MV-4-11 (cell line): Measurements from ENCODE around the gene SLAMF1.
A peak's percentile ranks its signal among the peaks of the same experiment; 100 is the strongest.

Experiments
- DNase-seq: peaks from one replicate; lab custom pipeline; 2025; lab: John Stamatoyannopoulos, UW

The SLAMF1 gene

GRCh38 chr1:160625321-160625720 is 21.5 kb downstream of the SLAMF1 start:
- no peak for DNase-seq

GRCh38 chr1:160624464-160624863 is 22.4 kb downstream of the SLAMF1 start:
- DNase-seq: no peak

- no peak for DNase-seq
Observed at GRCh38 chr1:160623862-160624261, 23.0 kb downstream of the SLAMF1 start.

- no peak for DNase-seq
Observed at GRCh38 chr1:160623227-160623633, 23.6 kb downstream of the SLAMF1 start.

- DNase-seq: no peak
Observed at GRCh38 chr1:160622501-160623226, 24.2 kb downstream of the SLAMF1 start.

GRCh38 chr1:160621633-160622413 is 25.0 kb downstream of the SLAMF1 start:
- peak; percentile 76 for DNase-seq

- no peak for DNase-seq
Observed at GRCh38 chr1:160620942-160621632, 25.8 kb downstream of the SLAMF1 start.

- DNase-seq: no peak
Observed at GRCh38 chr1:160619742-160620277, 27.0 kb downstream of the SLAMF1 start.

GRCh38 chr1:160618763-160619274 is 28.0 kb downstream of the SLAMF1 start:
- DNase-seq: no peak

- DNase-seq: no peak
Observed at GRCh38 chr1:160618327-160618726, 28.5 kb downstream of the SLAMF1 start.

- no peak for DNase-seq
Observed at GRCh38 chr1:160615660-160616059, 31.2 kb downstream of the SLAMF1 start.

- DNase-seq: no peak
Observed at GRCh38 chr1:160614410-160614809, 32.4 kb downstream of the SLAMF1 start.

GRCh38 chr1:160612613-160613218 is 34.1 kb downstream of the SLAMF1 start:
- no peak for DNase-seq

GRCh38 chr1:160610569-160611242 is 36.1 kb downstream of the SLAMF1 start:
- no peak for DNase-seq

- no peak for DNase-seq
Observed at GRCh38 chr1:160608941-160609340, 37.9 kb downstream of the SLAMF1 start.

- no peak for DNase-seq
Observed at GRCh38 chr1:160608514-160608913, 38.3 kb downstream of the SLAMF1 start.

GRCh38 chr1:160608057-160608456 is 38.8 kb downstream of the SLAMF1 start:
- DNase-seq: no peak

GRCh38 chr1:160607672-160608032 is 39.2 kb downstream of the SLAMF1 start:
- no peak for DNase-seq

- peak; percentile 83 for DNase-seq
Observed at GRCh38 chr1:160607011-160607671, 39.7 kb downstream of the SLAMF1 start.

- DNase-seq: no peak
Observed at GRCh38 chr1:160606611-160607010, 40.2 kb downstream of the SLAMF1 start.
